Measurements from ENCODE around the gene TLL2.

TLL2 gene

DNA sequence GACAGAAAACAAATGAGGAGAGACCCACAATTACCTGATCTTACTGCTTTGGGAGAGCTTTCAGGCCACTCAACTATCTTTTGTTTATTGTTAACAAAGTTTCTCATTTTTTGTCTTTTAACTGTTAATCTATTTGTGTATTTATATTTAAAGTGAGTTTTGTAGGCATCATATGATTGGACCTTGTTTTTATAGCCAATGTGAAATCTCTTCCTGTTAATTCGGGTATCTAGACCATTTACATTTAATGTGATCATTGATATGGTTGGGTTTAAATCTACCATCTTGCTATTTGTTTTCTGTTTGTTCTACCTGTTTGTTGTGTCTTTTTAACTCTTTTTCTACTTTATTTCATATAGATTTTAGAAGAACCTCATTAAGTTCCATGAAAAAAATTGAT is 167.4 kb downstream of the TLL2 start:
- DNase-seq, result no peak

DNA sequence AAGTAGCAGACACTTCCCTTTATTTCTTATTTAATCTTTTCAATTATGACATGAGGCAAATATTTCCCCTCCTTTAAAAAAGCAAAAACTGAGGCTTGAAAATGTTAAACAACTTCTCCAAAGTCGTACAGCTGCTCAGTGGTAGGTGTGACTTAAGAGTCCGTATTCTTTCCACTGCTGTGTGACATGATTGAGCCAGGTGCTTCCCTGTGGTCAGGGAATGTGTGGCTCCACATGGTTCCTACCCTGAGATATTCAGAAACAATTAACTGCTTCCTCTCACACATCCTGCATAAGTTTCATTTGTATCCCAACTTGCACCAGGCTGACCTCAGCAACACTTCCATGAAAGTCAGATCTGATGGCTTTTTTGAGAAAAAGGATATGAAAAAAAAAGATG is 168.5 kb downstream of the TLL2 start:
- no peak for DNase-seq

DNA sequence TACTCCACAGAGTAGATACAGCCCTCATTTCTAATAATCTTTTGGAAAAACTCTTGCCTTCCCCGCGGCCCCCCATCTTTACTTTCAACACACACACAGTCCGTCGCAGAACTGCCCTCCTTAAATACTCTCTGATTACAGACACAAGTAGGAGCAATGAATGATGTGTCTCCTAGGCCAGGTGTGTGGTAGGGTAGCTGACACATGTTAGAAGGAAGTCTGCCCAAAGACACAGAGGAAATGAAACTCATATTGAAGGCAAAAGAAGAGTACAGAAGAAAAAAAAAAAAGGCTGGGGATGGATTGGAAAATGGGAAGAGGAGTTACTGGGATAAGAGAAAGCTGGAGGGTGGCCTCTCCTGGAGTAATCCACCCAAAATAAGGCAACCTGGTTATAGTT is 169.5 kb downstream of the TLL2 start:
- DNase-seq, result no peak

DNA sequence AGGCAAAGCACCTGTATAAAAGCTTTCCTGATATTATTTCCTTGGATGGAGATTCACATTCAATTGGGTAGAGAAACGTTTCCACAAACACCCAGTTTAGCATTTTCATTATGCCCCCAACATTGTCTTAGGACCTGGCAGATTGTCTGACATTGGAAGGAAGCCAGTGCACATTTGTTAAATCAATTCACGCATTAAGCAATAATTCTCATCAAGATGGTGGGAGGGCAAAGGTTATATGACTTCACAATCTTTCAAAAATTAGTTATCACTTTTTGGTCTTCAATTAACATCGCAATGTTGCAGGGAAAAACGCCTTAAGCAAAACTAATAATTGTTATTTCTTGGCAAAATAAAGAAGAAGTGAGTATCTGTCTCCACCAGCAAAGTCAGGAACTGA is 171.3 kb downstream of the TLL2 start:
- no peak for DNase-seq

DNA sequence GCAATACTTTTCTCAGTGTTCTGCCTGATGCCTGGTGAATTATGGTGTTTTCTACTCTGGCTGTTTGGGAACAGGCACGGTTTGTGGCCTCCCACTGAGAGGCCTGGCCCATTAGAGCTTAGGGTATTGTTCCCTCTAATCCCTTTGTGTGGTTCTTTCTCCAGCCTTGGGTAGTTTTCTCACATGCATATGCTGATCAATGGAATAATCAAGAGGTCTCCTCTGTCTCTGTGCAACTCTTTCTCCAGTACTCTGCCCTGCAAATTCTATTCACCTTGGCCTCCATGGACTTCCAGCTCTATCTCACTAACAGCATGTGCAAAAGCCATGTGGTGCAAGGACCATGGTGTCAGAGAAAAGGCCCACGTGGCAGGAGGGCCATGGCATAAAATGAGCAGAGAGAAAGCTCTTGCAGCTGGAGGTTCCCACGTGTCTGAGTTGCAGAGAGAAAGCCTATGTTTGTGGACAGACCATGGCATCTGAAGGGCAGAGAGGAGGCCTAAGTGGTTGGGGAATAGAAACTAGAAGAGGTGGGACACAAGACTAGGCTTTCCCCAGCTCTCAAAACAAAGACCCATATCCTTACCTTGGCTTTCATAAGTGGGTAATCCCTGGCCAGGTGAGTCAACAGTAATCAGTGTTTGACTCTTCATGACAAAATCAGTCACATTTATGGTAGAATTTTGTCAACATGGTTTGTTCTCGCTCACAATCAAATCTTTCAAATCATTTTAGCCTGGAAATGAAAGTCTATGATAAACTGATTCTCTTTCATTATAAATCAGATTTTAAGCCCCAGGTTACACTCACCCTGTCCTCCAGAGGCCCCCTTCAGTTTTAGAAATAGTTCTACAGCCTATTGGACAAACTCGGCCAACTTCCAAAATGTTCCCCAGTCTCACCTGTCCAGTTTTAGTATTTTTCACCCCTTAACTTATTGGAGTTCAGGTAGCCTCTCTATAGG is 172.2 kb downstream of the TLL2 start:
- DNase-seq, result no peak

DNA sequence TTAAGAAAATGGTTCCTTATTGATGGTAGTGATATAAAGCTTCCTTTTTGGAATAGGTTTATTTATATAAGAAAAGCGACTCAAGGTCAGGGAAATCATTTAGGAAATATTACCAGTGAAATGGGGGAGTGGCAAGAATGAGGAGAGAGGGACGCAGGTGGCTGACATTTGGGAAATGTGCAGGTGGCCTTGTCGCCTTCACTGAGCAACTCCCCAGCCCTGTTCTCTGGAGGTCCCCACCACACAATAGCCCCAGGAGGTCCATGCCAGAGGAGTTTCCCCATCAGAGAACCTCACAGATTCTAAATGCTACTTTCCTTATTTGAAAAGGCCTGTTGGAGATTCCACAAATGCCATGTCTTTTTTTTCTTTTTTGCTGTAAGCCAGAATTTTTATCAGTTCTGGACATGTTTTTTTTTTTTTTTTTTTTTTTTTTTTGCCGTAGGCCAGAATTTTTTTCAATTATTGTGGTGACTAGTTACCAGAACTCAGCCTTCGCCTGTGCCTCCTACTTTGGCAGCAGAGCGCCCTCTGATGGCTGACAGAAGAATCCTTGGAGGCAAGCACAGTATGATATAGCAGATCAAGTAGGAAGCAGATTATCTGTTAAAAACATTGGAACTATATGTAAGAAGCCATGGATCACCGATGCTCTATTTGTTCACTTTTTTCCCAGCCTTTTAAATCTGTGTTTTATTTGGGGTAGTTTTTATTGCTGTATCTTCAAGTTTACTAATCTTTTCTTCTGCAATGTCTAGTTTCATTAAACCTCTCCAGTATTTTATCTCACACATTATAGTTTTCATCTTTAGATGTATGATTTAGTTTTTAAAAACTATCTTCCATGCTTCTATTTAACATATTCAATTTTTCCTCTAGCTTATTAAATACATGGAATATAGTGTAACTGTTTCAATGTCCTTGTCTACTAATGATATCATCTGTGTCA is 173.5 kb downstream of the TLL2 start:
- DNase-seq, result peak; percentile 9

DNA sequence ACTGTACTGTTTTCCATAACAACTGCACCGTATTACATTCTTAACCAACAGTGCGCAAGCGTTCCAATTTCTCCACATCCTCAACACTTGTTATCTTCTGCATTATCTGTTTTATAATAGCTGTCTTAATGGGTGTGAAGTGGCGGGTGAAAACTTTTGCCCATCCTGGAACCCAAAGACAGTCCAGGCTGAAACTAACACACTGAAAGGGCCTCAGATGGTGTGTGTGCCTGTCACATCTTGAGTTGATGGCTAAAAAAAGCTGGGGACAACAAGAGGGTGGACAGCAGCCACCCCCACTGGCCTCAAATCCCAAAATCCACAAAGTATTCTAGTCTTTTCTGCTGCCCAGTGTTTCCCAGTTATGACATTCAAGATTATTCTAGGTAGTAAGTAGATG is 174.3 kb downstream of the TLL2 start:
- DNase-seq, result no peak

DNA sequence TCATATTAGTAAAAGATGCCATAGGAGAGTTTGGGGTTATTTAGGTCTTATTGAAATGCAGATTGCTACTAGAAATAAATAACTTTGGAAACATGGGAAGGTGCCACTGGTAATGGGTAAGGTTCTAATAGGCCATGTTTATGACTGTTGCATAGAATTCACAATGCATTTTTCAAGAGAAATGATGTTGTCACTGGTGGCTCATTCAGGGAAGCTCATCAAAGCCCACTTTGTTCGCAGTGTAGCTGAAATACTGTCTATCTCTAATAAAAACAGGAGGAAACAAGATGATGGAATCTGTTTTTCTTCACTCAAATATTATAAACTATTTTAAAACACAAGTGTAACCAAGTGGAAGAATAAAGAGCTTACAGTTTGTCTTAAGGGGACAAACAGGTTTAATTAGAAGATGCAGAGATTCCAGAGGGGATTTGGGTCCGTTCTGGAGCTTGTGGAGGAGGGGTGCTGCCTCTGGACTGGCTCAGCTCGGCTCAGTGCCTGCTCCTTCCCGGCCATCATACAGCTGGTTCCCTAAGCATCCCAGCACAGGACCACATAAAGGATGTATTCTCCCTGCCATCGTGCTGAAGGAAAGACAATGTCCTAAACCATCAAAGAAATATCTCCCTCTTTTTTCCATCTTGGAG is 175.3 kb downstream of the TLL2 start:
- no peak for DNase-seq

DNA sequence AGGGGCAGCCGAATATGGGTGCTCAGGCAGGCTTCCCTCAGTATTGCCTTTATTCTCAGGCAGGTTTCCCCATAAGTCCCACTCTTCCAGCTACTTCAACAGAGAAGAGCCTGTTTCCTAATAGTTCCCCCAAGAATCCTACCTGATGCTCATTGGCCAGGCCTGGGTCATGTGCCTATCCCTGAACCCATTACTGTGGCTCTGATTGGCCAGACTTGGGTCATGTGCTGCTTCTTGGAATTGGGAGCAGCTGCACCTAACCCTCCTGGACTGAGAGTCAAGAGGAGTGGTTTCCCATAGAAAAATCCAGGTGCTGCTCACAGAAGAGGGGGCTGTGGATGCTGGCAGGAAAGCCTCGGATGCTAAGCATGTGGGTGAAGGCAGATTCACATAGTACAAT is 176.6 kb downstream of the TLL2 start:
- DNase-seq, result no peak

DNA sequence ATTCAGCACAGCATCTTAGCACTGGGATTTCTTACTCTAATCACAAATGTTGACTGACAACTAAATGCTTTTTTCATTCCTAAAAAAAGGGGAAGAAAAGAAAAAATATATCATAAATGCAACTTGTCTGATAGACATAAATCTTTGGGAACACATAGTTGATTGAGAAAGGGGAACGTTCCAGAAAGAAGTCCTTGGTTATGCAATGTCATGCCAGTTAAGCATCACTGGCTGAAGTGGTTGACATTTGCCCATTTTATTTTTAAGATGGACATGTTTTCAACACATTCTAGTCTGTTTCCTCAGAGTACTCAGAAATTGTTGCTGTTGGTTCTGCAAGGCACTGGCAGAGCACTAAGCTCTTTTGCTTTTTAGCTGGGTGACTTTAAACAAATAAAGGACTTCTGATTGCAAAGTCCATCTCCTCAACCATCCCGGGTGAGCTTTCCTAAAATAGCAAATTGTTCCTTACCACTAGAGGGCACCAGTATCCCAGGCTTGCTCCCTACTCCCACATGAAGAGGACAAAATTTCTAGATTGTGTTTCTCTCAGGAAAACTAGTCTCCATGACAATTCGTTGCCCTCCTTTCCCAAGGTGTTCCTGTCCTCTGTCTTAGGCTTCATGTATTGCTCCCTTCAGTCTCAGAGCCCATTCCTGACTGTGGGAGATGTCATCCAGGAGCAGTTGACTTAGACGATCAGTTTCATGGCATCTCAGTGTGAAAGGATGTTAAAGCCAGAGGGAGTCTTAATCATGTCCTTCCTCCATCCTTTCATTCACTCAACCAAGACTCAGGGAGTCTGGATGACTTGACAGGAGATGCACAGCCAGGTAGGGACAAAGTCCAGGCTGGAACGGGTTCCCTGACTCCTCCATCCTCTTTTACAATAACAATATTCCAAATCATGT is 178.9 kb downstream of the TLL2 start:
- peak; percentile 1 for DNase-seq

DNA sequence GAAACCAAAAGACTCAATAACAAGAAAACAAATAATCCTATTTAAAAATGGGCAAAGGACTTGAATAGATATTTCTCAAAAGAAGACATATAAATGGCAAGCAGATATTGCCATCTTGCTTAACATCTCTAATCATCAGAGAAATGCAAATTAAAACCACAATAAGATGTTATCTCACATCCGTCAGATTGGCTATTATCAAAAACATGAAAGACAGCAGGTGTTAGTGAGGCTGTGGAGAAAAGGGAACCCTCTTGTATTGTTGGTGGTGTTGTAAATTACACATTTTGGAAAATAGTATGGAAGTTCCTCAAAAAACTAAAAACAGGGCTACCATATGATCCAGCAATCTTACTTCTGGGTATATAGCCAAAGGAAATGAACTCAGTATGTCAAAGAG is 180.6 kb downstream of the TLL2 start:
- DNase-seq, result no peak

DNA sequence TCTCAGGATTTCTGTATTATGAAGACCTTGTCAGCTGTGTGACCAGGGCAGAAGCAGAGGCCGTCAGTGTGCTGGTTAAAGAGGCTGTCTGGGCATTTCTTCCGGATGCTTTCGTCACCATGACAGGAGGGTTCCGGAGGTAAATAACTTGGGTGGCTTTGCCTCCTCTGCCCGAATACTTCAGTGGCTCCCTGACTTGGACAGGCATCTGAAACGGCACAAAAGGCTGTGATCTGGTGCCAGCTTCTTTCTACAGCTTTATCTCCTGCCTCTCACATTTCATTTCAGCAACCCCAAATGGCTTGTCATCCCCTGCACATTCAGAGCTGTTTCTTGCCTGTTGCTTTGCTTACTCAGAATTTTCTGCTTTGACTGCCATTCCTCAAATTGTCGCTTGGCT is 186.3 kb downstream of the TLL2 start:
- DNase-seq, result no peak

DNA sequence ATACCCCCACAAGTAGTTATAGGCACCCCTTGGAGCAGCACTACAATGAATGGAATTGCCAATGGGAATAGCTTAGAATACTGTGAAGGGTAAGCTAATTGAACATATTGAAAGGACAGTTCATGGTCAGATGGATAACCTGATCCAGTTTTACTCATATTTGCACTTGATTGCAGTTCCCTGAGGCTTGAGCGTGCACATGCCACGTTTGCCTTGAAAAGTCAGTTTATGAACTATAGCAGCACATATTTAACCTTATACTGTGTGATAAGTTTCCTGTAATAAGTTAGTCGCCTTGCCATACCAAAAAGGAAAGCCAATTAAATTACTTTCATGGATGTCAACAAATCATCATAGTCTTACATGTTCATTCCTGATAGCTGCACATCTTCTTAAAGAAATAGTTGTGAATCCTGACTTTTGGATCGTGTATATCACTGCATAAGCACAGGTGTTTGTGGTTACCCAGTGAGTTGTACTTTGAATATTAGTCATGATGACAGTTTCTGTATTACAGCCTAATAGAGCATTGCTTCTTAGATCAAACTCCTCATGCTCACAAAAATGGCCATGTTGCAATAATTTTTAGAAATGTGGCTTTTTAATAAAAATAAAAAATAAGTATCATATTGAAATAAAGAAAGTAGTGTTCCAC is 187.9 kb downstream of the TLL2 start:
- no peak for DNase-seq

DNA sequence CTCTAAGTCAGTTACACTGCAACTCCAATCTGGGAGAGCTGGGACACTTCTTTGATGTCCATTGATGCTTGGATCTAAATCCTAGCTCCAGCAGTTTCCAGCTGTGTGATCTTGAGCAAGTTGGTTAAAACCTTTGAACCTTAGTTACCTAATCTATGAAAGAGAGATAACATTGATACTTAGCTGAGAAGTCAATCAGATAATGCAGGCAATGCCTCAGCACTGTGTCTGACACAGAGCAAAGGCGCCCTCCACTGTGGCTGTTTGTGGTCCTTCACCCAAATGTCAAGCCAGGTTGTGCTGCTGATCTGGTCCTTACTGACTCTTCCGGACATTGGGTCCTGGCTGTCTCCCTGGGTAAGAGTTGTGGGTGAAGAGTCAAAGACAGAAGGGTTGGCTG is 189.3 kb downstream of the TLL2 start:
- no peak for DNase-seq

DNA sequence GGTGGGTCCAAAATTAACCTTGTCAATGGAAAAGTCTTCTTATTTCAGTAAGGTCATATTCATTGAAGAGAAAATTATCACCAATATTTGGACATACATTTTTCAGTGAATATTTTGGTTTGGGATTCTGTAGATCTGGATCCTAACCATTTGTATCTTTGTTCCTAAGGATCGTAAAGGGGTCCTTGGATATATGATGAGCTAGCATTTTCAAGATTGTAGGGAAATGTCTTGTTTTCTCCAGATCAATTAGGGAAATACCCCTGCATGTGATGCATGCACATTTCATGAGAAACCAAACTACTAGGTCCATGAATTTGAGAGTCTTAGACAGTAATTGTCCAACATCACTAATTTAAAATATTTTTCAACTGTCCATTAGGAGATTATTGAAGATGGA is 191.5 kb downstream of the TLL2 start:
- DNase-seq, result no peak

DNA sequence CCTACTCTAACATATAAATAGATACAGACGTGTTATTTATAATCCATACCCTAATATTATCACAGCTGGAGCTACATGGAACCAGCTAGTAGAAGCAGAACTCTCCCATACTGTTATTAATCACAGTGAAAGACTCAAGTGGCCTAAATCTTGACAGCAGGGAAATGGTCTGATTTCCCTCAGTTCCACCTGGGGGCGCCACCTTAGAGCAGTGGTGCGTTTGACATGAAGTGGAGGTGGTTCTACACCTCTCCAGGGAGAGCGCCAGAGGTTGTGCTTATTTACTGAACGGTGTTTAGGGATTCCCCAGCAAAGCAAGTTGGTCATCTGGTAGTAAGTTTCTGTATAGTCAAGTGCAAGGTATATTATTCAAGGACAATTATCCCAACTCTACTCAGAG is 191.9 kb downstream of the TLL2 start:
- DNase-seq, result no peak

DNA sequence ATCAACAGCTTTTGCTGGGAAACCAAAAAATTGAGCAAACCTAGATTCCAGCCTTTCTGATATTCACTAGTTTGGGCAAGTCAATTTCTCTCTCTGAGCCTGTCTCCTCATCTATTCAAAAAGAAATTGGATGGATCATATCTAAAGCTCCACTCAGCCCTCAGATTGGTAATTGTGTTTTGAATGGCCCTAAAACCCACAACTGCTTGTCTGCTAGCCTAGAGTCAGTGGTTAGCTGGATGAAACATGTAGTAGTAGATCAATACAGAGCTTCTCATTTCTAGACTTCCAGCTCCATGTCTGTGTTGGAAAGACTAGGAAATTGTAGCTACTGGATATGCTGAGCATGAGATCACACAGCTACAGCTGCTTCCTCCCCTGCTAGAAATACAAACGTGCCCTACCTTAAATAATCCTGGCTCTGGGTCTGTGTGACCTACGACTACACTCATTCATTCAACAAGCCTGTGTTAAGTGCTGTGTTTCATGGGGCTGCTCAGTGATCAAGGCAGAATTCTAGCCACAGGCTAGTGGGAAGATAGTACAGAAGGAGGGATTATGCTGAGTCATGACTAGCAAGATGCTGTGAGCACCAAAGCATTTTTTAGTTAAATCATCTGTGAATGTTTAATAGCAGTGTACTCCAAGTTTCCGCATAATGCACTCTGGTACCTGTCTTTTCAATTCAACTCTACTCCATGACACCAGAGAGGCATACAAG is 193.8 kb downstream of the TLL2 start:
- no peak for DNase-seq

DNA sequence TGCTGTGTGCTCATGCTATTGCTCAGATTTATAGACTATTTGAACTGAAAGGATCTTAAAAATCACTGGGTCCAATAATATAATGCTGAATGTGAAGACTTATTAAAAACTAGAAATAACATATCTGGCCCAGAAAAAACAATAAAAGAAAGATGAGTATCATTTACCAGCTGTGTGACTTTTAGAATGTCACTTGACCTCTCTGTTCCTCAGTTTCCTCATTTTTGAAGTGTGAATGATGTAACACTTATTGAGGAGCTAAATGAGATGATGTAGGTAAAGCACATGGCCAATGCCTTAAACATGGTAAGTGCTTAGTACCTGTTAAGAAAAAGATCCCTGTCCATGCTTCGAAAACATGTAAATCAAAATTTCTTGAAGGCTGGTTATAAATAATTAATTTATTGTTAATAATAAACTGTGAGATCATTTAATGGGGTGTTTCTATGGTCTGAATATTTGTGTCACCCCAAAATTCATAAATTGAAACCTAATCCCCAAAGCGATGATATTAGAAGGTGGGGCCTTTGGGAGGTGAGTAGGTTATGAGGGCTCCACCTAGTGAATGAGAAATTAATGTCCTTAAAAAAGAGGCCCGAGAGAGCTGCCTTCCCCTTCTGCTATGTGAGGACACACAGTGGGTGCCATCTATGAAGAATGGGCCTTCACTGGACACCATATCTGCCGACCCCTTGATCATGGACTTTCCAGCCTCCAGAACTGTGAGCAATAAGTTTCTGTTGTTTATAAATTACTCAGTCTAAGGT is 196.5 kb downstream of the TLL2 start:
- no peak for DNase-seq

Measured in DMS 273 treated with DMSO at 0.1 percent for 48 hours (cell line).